ENCODE measurements around the gene LDAH. TPM values are rescaled to one million over a fixed set of nuclear protein-coding genes. Genes with fewer than 3 reads are reported as not detected.
"Not testable (repeated sequence)": the region's sequence is repeated elsewhere in the genome, so short reads cannot be mapped to it uniquely, and the experiment has no call there.

The LDAH gene
- total RNA-seq, 1 experiment from 2014 or later = 30.7 TPM

GRCh38 chr2:20796374-20796791, 26.5 kb downstream of the LDAH start:
- in situ Hi-C loops (cut with HindIII; ENCODE audit: low sequenced_read_pairs) = no loop called here

DNA sequence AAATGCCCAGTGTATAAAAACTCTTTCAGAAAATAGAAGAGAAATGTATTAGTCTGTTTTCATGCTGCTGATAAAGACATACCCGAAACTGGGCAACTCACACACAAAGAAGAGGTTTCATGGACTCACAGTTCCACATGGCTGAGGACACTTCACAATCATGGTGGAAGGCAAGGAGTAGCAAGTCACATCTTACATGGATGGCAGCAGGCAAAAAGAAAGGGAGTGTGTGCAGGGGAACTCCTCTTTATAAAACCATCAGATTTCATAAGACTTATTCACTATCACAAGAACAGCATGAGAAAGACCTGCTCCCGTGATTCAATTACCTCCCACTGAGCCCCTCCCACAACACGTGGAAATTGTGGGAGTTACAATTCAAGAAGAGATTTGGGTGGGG, 29.0 kb downstream of the LDAH start:
- DNase-seq (ENCODE audit: low spot score); in situ Hi-C loops (cut with HindIII; ENCODE audit: low sequenced_read_pairs): not testable (repeated sequence)

More at GRCh38 chr2:20796374-20796791, 26.5 kb downstream of the LDAH start:
- DNase-seq (ENCODE audit: low spot score) = no peak

DNA sequence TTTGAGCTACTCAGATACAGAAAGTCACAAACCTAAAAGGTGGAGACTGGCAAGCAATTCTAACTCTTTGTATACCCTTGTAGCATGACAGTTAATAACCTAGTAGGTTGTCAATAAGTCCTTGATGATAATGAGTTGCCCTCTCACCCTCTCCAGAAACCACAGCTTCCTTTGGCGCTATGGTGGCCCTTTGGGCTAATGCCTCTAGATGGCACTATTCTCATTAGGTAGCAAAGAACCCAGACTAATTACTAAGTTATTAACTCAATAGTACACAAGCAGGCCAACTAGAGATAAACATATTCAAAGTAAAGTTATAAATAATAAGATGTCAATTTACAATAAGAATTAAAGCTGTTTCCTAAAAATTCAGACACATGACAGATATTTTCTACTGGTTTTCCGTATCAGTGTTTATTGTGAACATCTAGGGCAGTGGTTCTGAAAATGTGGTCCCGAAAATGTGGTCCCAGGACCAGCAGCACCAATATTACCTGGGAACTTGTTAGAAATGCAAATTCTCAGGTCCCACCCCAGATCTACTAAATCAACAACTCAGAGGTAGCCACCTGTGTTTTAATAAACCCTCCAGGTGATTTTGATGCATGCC, 41.1 kb downstream of the LDAH start:
- peak; percentile 51 for DNase-seq (ENCODE audit: low spot score)
- in situ Hi-C loops (cut with HindIII; ENCODE audit: low sequenced_read_pairs) = no loop called here

DNA sequence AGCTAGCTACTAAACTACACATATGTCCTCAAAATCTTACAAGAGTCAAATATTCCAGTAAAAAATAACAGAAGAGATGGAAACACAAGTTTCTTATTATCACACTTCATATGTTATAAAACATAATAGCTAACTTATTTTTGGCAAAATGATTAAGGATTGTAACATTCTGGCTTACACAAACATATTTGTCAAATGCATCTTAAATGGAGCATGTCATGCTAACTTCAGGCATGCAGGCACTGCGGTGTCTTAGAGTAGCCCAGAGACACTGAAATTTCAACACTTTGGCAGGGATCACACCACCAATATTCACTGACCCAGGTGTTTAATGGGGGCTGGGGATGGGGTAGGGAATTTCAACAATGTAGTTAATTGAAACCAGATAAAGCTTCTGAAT, 51.6 kb downstream of the LDAH start:
- DNase-seq (ENCODE audit: low spot score) = no peak
- in situ Hi-C loops (cut with HindIII; ENCODE audit: low sequenced_read_pairs) = no loop called here

GRCh38 chr2:20766798-20767644, 55.9 kb downstream of the LDAH start:
- no peak for DNase-seq (ENCODE audit: low spot score)
- in situ Hi-C loops (cut with HindIII; ENCODE audit: low sequenced_read_pairs) = no loop called here

GRCh38 chr2:20766213-20766612, 56.7 kb downstream of the LDAH start:
- DNase-seq (ENCODE audit: low spot score) = no peak
- in situ Hi-C loops (cut with HindIII; ENCODE audit: low sequenced_read_pairs) = no loop called here

- in situ Hi-C loops (cut with HindIII; ENCODE audit: low sequenced_read_pairs) = no loop called here
- DNase-seq (ENCODE audit: low spot score) = no peak
Observed at GRCh38 chr2:20762945-20763683, 59.8 kb downstream of the LDAH start.

DNA sequence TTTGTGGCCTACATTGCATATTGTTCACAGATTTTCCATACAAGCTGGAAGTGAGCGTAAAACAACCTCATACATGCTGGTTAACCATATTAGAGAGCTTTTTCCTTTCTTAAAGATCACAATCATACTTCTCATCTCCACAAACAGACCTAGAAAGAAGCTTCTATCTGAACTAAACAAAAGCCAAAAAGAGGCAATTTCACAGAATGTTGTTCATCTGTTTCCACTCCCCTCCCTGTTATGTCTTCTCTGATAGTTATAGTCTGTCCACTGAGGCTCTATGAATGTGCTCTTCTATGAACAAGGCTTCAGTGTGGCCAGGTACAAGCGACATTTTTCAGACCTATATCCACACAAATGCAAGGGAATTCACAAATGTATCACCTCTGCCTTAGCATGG, 63.4 kb downstream of the LDAH start:
- in situ Hi-C loops (cut with HindIII; ENCODE audit: low sequenced_read_pairs) = no loop called here
- DNase-seq (ENCODE audit: low spot score) = no peak

DNA sequence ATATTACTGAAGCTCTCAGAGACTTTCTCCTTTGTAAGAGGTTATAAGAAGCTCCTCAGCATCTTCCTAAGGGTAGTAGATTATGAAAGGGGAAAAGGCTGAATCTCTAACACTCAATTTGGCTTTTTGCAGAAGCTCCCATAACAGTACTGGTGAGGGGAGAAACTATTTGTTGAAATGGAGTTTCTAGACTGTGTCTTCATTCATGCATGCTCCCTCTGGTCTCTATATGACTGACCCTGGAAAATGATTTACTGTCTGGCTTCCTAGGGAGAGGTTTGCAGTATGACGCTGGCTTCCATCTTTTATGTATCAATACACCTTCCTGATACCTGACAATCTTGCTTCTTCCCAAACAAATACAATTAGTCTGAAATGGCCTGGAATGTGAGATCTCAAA, 63.9 kb downstream of the LDAH start:
- DNase-seq (ENCODE audit: low spot score) = no peak

DNA sequence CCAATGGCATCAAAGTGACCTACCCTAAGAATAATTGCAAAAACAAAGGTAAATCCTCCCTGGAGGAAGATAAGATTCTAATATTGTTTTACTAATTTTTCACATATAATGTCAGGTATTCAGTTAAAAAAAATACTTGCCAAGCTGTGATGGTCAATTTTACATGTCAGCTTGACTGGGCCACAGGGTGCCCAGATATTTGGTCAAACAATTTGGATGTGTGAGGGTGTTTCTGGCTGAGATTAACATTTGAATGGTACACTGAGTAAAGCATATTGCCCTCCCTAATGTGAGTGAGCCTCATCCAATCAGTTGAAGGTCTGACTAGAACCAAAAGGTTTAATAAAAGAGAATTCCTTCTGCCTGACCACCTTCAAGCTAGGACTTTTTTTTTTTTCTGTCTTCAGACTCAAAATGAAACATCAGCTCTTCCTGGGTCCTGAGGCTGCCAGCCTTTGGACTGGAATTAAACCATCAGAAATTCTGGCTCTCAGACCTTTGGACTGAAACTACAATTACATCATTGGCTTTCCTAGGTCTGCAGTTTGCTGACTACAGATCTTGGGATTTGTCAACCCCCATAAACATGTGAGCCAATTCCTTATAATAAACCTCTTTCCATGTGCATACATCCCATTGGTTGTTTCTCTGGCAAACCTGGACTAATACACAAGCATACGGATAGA, 65.4 kb downstream of the LDAH start:
- in situ Hi-C loops (cut with HindIII; ENCODE audit: low sequenced_read_pairs) = no loop called here
- no peak for DNase-seq (ENCODE audit: low spot score)

More for the DNA sequence above, 63.9 kb downstream of the LDAH start:
- in situ Hi-C loops (cut with HindIII; ENCODE audit: low sequenced_read_pairs) = no loop called here

- in situ Hi-C loops (cut with HindIII; ENCODE audit: low sequenced_read_pairs) = no loop called here
Observed at GRCh38 chr2:20755132-20755800, 67.6 kb downstream of the LDAH start.

DNA sequence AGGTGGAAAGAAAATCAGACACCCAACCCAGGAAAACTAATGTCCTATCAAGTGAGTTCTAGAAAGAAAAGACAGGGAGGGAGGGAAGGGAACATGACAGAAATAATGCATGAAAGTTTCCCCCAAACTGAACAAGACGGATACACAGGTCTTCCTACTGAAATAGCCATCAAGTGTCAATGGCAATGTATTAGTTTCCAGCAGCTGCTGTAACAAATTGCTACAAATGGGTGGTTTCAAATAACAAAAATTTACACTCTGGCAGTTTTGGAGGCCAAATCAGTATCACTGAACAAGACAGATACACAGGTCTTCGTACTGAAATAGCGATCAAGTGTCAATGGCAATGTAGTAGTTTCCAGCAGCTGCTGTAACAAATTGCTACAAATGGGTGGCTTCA, 70.6 kb downstream of the LDAH start:
- no peak for DNase-seq (ENCODE audit: low spot score)
- in situ Hi-C loops (cut with HindIII; ENCODE audit: low sequenced_read_pairs) = no loop called here

More at GRCh38 chr2:20755132-20755800, 67.6 kb downstream of the LDAH start:
- DNase-seq (ENCODE audit: low spot score) = no peak

- DNase-seq (ENCODE audit: low spot score) = no peak
- in situ Hi-C loops (cut with HindIII; ENCODE audit: low sequenced_read_pairs) = no loop called here
Observed at GRCh38 chr2:20747317-20747716, 75.6 kb downstream of the LDAH start.

GRCh38 chr2:20745924-20746555, 76.9 kb downstream of the LDAH start:
- no peak for DNase-seq (ENCODE audit: low spot score)
- in situ Hi-C loops (cut with HindIII; ENCODE audit: low sequenced_read_pairs) = no loop called here

DNA sequence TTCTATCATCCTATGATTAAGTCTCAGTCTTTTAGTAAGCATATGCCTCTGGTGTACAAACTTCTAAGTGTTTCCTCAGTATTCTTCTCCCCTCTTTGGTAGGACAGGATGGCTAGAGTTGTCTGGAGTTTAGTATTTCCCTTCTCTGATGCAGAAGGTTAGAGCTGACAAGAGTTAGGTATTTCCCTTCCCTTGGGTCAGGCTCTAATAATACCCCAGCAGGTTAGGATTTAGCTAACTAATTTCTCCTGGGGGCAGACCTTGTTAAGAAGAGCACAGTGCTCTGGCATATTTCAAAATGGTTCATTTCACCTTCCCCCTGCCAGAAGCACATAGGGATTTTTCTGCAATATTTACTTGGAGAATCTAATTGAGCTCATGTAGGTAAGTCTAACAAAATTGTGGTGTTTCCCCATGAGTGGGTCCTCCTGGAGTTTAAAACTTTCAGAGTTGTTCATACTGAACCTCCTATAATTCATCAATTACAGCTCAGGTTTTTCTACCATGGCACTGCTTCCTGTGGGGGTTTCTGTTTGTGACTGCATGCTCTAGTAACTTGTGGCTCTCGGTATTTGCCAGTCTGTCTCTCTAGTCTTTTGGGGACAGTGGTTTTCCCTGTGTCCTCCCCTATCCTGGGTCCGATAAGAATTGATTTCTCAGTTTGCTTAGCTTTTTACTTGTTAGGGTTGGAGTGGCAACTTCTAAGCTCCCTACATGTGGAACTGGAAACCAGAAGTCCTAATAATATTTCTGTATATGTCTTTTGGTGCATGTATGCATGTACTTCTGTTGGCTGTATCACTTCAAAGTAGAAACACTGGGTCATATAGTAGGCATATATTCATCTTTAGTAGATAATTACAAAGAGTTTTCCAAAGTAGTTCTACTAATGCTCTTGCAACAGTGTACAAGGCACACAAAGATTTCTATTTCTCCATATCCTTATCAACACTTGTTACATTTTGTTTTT, 78.2 kb downstream of the LDAH start:
- in situ Hi-C loops (cut with HindIII; ENCODE audit: low sequenced_read_pairs) = no loop called here

GRCh38 chr2:20738772-20739171, 84.1 kb downstream of the LDAH start:
- no peak for DNase-seq (ENCODE audit: low spot score)
- in situ Hi-C loops (cut with HindIII; ENCODE audit: low sequenced_read_pairs) = no loop called here

More for the DNA sequence above, 78.2 kb downstream of the LDAH start:
- no peak for DNase-seq (ENCODE audit: low spot score)

GRCh38 chr2:20737505-20737904, 85.4 kb downstream of the LDAH start:
- in situ Hi-C loops (cut with HindIII; ENCODE audit: low sequenced_read_pairs) = no loop called here
- DNase-seq (ENCODE audit: low spot score) = no peak

Measured in G401 (cell line).